Neural progenitor cell (in vitro differentiated cells): ENCODE results near the gene OPALIN. TPM values are rescaled to one million over a fixed set of nuclear protein-coding genes. Genes with fewer than 3 reads are reported as not detected.
A peak's percentile ranks its signal among the peaks of the same experiment; 100 is the strongest.

Source experiments
- DNase-seq: peaks from one replicate; pipeline ENCODE4 v3.0.0-alpha.2; 2016; ENCODE audit warnings: low spot score
- H2AFZ ChIP-seq: fragments of 200-600 bp; sonication (generic); replicated peaks from 2 replicates; pipeline ENCODE4 v1.6.1; 2016; ENCODE audit warnings: antibody characterized with exemption
- H3F3A ChIP-seq: fragments of 200-600 bp; sonication (generic); 2 replicates; pipeline ENCODE4 v1.6.1; 2016; ENCODE audit warnings: antibody characterized with exemption, low read depth
- H3K27ac ChIP-seq: fragments of 200-600 bp; sonication (generic); 2 replicates; pipeline ENCODE4 v1.5.1; 2016; ENCODE audit warnings: mild to moderate bottlenecking
- H3K27me3 ChIP-seq: fragments of 200-600 bp; sonication (generic); 2 replicates; pipeline ENCODE4 v1.6.1; 2016; ENCODE audit warnings: mild to moderate bottlenecking, moderate library complexity
- H3K36me3 ChIP-seq: fragments of 200-600 bp; sonication (generic); 2 replicates; pipeline ENCODE4 v1.5.1; 2016
- H3K4me1 ChIP-seq: fragments of 200-600 bp; sonication (generic); 2 replicates; pipeline ENCODE4 v1.6.1; 2016; ENCODE audit warnings: mixed run types
- H3K4me2 ChIP-seq: fragments of 200-600 bp; sonication (generic); 2 replicates; pipeline ENCODE4 v1.6.1; 2016
- H3K4me3 ChIP-seq: fragments of 200-600 bp; sonication (generic); 2 replicates; pipeline ENCODE4 v1.5.1; 2016
- H3K79me2 ChIP-seq: fragments of 200-600 bp; sonication (generic); 2 replicates; pipeline ENCODE4 v1.6.1; 2016; ENCODE audit warnings: low read depth
- H3K9ac ChIP-seq: fragments of 200-600 bp; sonication (generic); 2 replicates; pipeline ENCODE4 v1.6.1; 2016
- H3K9me3 ChIP-seq: fragments of 200-600 bp; sonication (generic); 2 replicates; pipeline ENCODE4 v1.5.1; 2016; ENCODE audit warnings: low read depth
- H4K20me1 ChIP-seq: fragments of 200-600 bp; sonication (generic); 2 replicates; pipeline ENCODE4 v1.6.1; 2016; ENCODE audit warnings: low read depth
- H3K27ac Mint-ChIP-seq: 3 replicates; pipeline ENCODE4 v1.8.0; 2021; ENCODE audit warnings: mixed read lengths
- H3K27me3 Mint-ChIP-seq: 2 replicates; pipeline ENCODE4 v1.8.0; 2022; ENCODE audit warnings: low read depth, mild to moderate bottlenecking, inconsistent platforms, moderate library complexity, mixed read lengths; ENCODE audit not compliant: insufficient read depth
- H3K36me3 Mint-ChIP-seq: 3 replicates; pipeline ENCODE4 v1.8.0; 2021; ENCODE audit warnings: mixed read lengths
- H3K4me1 Mint-ChIP-seq: 3 replicates; pipeline ENCODE4 v1.8.0; 2021; ENCODE audit warnings: mixed read lengths
- H3K4me3 Mint-ChIP-seq: 3 replicates; pipeline ENCODE4 v1.8.0; 2021; ENCODE audit warnings: mild to moderate bottlenecking, moderate library complexity, mixed read lengths
- H3K9me3 Mint-ChIP-seq: 3 replicates; pipeline ENCODE4 v1.8.0; 2020; ENCODE audit warnings: mixed read lengths
- CTCF ChIP-seq: fragments of 200-600 bp; sonication (generic); IDR thresholded peaks from 2 replicates; pipeline ENCODE4 v1.5.1; 2017; ENCODE audit warnings: antibody characterized with exemption, mild to moderate bottlenecking
- EZH2 ChIP-seq: fragments of 200-600 bp; sonication (generic); IDR thresholded peaks from 2 replicates; pipeline ENCODE4 v1.6.1; 2017; ENCODE audit warnings: antibody characterized with exemption, mild to moderate bottlenecking, moderate library complexity
- EZH2phosphoT487 ChIP-seq: fragments of 200-600 bp; sonication (generic); IDR thresholded peaks from 2 replicates; pipeline ENCODE4 v1.6.1; 2017; ENCODE audit warnings: antibody characterized with exemption
- total RNA-seq: library from RNA; depleted of rRNA; stranded (reverse); fragments of >200 nt; gene quantifications from 2 replicates; pipeline ENCODE4 v1.2.3, GENCODE V29; 2015; ENCODE audit warnings: low replicate concordance

The OPALIN gene
- total RNA-seq, 1 donor from 2014 or later = not detected

GRCh38 chr10:96322275-96322674, 36.5 kb downstream of the OPALIN start:
- Histone ChIP-seq H3K9me3 (no peaks in the 10 kb centered on the region), H3F3A (no peaks in the 10 kb centered on the region), H2AFZ (no peak overlapping the region), H4K20me1 (no peaks in the 10 kb centered on the region), H3K79me2 (no peaks in the 10 kb centered on the region), H3K36me3 (no peaks in the 10 kb centered on the region), H3K4me2 (no peak overlapping the region), H3K27ac (no peak overlapping the region), H3K27me3 (no peaks in the 10 kb centered on the region), H3K4me1 (no peaks in the 10 kb centered on the region), H3K4me3 (no peak overlapping the region), H3K9ac (no peak overlapping the region)
- Mint-ChIP-seq H3K27ac (no peak overlapping the region), H3K4me1 (peaks cover 15% of the 10 kb centered on the region), H3K4me3 (no peak overlapping the region), H3K9me3 (no peaks in the 10 kb centered on the region), H3K36me3 (no peaks in the 10 kb centered on the region), H3K27me3 (no peaks in the 10 kb centered on the region)
- no peak for DNase-seq
- TF ChIP-seq CTCF = no peak
- TF ChIP-seq EZH2phosphoT487 = no peak
- no peak for TF ChIP-seq EZH2

GRCh38 chr10:96321822-96322221, 37.0 kb downstream of the OPALIN start:
- DNase-seq = no peak
- Histone ChIP-seq H3K36me3 (no peaks in the 10 kb centered on the region), H3K4me2 (no peak overlapping the region), H3K4me1 (no peaks in the 10 kb centered on the region), H3F3A (no peaks in the 10 kb centered on the region), H3K79me2 (no peaks in the 10 kb centered on the region), H3K9ac (no peak overlapping the region), H2AFZ (no peak overlapping the region), H3K9me3 (no peaks in the 10 kb centered on the region), H4K20me1 (no peaks in the 10 kb centered on the region), H3K27ac (no peak overlapping the region), H3K4me3 (no peak overlapping the region), H3K27me3 (no peaks in the 10 kb centered on the region)
- H3K36me3 Mint-ChIP-seq = no peaks in the 10 kb centered on the region
- H3K27me3 Mint-ChIP-seq = no peaks in the 10 kb centered on the region
- H3K4me1 Mint-ChIP-seq = peaks cover 15% of the 10 kb centered on the region
- no peak overlapping the region for H3K4me3 Mint-ChIP-seq
- no peak overlapping the region for H3K27ac Mint-ChIP-seq
- peak; percentile 41 for TF ChIP-seq CTCF
- no peak for TF ChIP-seq EZH2
- no peaks in the 10 kb centered on the region for H3K9me3 Mint-ChIP-seq

- no peak for TF ChIP-seq EZH2
- TF ChIP-seq CTCF = no peak
- no peak for TF ChIP-seq EZH2phosphoT487
- Histone ChIP-seq H4K20me1 (no peaks in the 10 kb centered on the region), H3K36me3 (no peaks in the 10 kb centered on the region), H3K4me3 (no peak overlapping the region), H3K4me2 (no peak overlapping the region), H3K27me3 (no peaks in the 10 kb centered on the region), H3F3A (no peaks in the 10 kb centered on the region), H3K79me2 (no peaks in the 10 kb centered on the region), H3K4me1 (no peaks in the 10 kb centered on the region), H3K9me3 (no peaks in the 10 kb centered on the region), H3K9ac (no peak overlapping the region), H2AFZ (peak overlapping the region; percentile 39), H3K27ac (no peak overlapping the region)
- no peak for DNase-seq
- H3K27me3 Mint-ChIP-seq = no peaks in the 10 kb centered on the region
- H3K9me3 Mint-ChIP-seq = no peaks in the 10 kb centered on the region
- H3K4me1 Mint-ChIP-seq = peaks cover 10% of the 10 kb centered on the region
- no peak overlapping the region for H3K4me3 Mint-ChIP-seq
- H3K27ac Mint-ChIP-seq = peak overlapping the region; percentile 52
- H3K36me3 Mint-ChIP-seq = no peaks in the 10 kb centered on the region
These were observed 38.9 kb downstream of the OPALIN start for GRCh38 chr10:96319754-96320474.
